Hippocampal formation (tissue), 2 donors: ENCODE data around the gene FAM171A2.
A peak's percentile ranks its signal among the peaks of the same experiment; 100 is the strongest.
"Not testable (repeated sequence)": the region's sequence is repeated elsewhere in the genome, so short reads cannot be mapped to it uniquely, and the experiment has no call there.

Source experiments
- DNase-seq, 2 donors: peaks; one replicate each; lab custom pipeline; 2025; lab: John Stamatoyannopoulos, UW

The FAM171A2 gene

DNA sequence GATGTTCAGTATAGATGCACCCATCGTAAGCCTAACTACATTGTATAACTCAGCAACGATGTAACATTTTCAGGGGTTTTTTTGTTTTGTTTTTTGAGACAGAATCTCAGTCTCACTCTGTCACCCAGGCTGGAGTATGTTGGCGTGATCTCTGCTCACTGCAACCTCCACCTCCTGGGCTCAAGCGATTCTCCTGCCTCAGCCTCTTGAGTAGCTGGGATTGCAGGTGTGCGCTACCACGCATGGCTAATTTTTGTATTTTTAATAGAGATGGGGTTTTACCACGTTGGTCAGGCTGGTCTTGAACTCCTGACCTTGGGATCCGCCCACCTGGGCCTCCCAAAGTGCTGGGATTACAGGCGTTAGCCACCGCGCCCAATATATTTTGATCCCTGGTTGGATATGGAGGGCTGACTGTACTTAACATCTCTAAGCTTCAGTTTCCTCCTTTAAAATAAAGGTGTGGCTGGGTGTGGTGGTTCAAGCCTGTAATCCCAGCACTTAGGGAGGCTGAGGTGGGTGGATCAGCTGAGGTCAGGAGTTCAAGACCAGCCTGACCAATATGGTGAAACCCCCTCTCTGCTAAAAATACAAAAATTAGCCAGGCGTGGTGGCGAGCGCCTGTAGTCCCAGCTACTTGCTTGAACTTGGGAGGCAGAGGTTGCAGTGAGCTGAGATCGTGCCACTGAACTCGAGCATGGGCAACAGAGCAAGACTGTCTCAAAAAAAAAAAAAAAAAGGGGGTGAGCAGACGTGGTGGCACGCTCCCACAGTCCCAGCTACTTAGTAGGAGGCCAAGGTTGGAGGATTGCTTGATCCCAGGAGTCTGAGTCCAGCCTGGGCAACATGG lies 16.2 kb downstream of the FAM171A2 start:
- not testable (repeated sequence) for DNase-seq

DNA sequence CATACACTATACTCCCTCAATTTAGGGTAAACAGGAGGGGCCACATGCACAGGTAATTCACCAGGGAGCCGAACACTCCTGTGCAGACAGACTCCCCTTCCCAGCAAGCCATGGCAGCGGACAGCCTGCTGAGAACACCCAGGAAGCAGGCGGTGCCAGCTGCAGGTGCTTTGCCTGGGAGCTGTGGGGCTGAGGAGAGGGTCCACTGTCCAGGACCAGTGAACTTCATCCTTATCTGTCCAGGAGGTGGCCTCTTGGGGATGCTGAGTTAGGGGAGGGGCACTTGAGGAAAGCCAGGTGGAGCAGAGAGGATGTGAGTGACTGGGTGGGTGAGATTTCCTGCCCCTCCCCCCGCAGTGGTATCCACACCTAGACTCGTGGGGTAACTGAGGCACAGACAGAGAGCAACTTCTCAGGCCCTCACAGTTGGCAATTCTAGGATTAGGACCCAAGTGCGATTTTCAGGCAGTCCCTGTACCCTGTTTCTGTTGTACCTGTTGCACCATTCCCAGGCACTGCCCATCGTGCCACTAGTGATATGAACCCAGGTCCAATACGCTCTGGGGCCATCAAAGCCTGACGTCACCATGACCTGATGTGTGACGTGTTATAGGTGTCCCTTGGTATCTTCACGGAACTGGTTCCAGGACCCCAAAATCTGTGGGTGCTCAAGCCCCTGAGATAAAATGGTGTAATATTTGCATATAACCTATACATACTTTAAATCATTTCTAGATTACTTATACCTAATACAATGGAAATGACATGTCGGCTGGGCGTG lies 17.4 kb downstream of the FAM171A2 start:
- no peak for DNase-seq

DNA sequence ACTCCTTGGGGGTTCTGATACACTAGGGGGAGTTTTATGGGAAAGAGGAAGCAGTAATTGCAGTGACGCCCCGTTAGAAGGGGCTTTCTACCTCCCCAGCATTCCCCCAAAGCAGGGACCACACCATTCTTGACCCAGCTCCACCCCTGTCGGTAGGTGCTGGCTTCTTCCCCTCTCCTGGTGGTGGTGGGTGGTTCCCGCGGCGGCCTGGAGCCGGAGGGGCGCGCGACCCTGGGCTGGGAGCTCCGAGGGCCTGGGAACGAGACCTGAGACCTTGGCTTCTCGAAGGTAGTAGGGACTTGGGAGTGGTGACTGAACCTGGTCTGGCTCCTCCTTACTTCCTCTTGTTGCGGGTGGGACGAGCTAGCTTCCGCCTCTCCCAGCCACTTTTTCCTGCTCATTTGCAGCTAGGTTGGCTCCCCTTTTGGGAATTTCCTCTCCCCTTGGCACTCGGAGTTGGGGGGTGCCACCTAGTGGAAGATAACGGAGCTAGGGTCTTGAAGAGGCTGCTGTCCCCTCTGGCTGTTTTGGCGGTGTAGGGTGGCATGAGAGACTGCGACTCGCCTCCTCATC lies 18.1 kb downstream of the FAM171A2 start:
- peak; percentile 48 to 64 for DNase-seq

DNA sequence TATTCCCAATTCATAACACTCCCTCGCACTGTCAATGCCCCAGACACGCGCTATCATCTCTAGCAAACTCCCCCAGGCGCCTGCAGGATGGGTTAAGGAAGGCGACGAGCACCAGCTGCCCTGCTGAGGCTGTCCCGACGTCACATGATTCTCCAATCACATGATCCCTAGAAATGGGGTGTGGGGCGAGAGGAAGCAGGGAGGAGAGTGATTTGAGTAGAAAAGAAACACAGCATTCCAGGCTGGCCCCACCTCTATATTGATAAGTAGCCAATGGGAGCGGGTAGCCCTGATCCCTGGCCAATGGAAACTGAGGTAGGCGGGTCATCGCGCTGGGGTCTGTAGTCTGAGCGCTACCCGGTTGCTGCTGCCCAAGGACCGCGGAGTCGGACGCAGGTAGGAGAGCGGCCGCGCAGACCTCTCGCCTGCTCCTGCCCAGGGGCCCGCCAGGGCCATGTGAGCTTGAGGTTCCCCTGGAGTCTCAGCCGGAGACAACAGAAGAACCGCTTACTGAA lies 18.7 kb downstream of the FAM171A2 start, which contains the start of gene GRN:
Gene GRN, plus strand, starts transcription at position 364 of the 515 bp plus-strand sequence. CDS start 3,863 bp downstream, outside the sequence.
- peak; percentile 96 to 99 for DNase-seq

DNA sequence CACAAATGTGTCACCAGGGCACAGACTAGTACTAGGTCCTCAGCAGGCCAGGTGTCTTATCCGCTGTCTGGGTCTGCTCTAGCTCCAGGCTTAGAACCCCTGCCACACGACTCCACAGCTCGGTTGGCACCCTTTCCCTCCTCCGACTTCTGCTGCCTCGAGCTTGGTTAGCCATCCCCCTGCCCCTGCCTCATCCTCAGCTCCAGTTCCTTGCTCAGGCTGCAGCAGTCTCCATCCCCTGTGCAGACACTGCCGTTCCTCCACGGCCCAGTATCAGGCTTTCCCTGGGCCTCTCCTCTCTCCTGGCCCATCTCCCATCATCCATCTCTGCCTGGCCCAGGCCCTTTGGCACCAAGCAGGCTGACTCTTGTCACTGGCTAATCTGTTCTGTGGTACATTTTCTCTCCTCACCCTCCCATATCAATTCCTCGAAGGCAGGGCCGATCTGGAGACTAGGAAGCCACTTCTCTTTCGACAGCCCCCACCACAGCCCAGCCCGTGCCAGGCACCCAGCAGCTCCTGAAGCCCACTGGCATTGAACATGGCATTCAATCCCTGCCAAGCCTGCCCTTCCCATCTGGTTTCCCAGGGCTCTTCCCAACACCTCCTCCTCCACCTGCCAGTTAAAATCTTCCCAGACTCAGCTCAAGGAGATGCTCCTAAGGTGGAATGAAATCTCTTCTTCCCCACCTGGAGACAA lies 20.0 kb downstream of the FAM171A2 start:
- no peak for DNase-seq

DNA sequence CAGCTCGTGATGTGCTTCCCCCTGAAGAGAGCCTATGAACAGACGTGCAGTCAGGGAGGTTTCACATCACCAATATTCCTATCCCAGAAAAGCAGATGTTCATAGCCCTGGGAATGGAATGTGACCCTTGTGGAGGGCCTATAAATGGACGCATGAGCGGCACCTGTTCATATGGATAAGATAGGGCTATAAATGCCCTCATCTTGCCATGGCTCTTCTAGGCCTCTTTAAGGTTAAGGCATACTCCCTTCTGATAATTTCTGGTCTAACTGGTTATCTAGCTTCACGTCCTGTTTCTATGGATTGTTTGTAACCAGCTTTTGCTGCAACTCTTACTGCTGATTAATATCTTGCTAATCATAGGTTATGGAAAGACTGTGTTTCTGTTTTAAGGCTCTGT lies 23.1 kb downstream of the FAM171A2 start:
- not testable (repeated sequence) for DNase-seq

DNA sequence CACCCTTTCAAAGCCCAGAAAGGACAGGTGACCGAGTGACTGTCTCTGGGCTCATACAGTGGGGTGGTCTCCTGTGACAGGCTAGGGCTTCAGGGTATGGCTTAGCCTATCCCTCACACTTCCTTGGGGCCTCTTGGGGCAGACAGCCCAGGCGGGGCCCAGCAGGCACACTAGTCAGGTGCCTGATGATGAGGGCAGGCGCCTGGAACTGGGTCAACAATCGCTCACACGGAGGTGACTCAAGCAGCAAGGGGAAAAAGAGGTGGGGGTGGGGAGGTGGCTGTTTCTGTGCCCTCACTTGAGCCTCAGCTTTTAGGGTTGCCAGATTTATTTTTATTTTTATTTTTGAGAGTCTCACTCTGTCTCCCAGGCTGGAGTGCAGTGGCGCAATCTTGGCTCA lies 25.0 kb downstream of the FAM171A2 start:
- DNase-seq = no peak

DNA sequence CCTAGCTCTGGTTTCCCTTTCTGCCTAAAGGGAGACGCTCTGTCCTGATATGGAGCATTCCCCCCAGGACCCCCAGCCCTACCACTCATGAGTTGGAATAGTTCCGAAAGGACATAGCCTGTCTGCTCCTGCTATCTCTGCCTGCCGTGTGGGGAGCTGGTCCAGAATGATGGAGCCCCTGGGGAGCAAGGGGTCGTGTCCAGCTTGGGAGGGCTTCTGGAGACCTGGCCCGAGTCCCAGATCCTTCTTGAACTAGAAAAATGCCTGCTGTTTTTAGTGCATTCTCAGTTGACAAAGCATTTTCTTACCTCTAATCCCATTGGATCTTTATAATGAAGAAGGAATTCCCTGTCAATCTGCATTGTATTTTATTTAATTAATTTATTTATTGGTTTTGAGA lies 27.7 kb downstream of the FAM171A2 start:
- no peak for DNase-seq

DNA sequence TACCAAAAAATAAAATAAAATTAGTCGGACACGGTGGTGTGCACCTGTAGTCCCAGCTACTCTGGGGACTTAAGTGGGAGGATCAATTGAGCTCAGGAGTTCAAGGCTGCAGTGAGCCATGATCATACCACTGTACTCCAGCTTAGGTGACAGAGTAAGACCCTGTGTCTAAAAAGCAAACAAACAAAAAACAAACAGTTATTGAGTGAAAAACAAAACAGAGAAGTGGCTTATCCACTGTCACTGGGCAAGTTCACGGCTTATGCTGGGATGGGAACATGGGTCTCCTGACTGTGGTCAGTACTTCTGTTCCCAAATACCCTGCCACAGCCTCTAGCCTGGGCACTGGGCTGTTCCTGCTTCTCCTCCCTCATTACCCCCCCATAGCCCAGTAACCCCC lies 28.1 kb downstream of the FAM171A2 start:
- DNase-seq = no peak

DNA sequence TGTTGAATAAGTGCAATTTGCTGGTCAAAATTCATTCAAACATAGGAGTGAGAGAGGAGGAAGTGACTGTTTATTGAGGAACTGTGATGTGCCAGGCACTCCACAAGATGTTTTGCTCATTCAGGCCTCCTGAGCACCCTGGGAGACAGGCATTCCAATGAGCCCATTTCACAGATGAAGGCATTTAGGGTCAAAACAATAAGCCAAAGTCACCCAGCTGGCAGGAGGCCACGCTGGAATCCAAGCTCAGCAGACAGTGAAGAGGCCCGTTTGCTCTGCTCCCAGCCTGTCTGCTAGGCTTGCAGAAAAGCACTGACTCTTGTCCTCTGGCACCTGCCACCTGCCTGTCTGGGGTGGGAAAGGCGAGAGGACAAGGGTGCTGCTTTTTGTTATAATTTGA lies 28.9 kb downstream of the FAM171A2 start:
- no peak for DNase-seq

DNA sequence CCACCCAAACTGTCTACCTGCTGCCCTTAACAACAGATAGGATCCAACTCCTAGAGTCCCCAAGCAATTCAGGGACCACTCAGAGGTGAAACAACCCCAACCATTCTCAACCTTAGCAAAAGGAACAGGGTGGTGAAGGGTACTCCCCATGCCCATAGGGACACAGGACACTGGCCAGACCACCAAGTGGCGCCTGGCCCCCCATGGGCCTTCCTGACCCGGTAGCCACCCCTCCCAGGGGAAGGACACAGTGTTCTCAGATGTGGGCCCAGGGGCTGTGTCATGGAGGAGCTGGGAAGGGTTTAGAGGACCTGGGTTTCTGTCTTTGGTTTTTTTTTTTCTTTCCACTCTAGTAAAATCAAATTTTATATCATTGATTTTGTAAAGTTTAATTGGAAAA lies 29.3 kb downstream of the FAM171A2 start:
- no peak for DNase-seq

DNA sequence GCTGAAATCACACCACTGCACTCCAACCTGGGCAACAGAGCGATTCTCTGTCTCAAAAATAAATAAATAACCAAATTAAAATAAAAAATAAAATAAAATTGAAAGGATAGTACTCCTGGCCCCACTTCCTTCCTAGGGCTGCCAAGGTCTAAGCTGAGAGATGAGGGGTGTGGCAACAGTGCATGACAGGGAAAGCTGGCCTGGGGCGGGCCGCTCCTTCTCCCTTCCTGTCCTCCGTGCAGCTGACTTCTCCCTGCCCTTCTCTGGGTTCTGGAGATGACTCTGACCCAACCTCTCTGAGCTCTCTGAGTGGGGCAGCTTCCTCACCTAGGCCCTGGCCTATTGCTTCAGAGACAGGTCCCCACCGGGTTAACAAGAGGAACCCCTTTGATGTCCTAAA lies 30.3 kb downstream of the FAM171A2 start:
- no peak for DNase-seq

DNA sequence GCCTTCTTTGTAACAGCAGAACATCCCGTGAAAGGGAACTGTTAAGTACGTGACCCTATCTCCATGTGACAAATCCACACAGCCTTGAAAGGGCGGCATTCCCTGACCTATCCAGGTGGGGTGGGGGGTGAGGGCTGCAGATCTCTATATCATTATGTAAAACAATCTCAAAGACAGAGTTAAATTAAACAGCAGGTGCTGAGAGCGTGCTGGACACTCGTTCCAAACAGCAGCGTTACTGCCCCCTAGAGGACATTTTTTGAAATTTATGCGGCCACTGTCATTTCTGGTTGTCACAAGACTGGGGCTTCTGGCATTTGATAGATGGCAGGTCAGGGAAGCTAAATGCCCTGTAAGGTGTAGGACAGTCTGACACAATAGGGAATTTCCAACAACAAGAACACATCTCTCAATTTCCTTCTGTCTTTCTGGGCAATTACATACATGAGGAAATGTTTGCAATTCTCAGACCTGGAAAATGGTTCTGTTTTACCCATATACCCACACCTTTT lies 32.3 kb downstream of the FAM171A2 start:
- peak; percentile 43 to 55 for DNase-seq

DNA sequence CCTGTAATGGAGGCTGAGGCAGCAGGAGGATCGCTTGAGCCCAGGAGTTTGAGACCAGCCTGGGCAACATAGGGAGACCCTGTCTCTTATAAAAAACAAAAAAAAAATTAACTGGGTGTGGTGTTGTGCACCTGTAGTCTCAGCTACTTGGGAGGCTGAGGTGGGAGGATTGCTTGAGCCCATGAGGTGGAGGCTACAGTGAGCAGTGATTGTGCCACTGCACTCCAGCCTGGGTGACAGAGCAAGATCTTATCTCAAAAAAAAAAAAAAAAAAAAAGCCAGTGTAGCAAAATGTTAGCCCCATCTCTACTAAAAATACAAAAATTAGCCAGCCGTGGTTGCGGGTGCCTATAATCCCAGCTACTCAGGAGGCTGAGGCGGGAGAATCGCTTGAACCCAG lies 33.4 kb downstream of the FAM171A2 start:
- not testable (repeated sequence) for DNase-seq

DNA sequence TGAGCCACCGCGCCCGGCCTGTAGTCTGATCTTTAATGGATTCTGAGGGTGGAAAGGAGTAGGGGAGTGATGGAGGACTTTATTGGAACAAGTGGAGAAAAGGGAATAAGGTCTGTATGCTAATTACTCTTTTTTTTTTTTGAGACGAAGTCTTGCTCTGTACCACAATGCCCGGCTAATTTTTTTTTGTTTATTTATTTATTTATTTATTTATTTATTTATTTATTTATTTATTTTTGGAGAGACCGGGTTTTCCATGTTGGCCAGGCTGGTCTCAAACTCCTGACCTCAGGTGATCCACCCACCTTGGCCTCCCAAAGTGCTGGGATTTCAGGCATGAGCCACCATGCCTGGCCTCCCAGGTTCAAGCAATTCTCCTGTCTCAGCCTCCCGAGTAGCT lies 34.1 kb downstream of the FAM171A2 start:
- DNase-seq = not testable (repeated sequence)

DNA sequence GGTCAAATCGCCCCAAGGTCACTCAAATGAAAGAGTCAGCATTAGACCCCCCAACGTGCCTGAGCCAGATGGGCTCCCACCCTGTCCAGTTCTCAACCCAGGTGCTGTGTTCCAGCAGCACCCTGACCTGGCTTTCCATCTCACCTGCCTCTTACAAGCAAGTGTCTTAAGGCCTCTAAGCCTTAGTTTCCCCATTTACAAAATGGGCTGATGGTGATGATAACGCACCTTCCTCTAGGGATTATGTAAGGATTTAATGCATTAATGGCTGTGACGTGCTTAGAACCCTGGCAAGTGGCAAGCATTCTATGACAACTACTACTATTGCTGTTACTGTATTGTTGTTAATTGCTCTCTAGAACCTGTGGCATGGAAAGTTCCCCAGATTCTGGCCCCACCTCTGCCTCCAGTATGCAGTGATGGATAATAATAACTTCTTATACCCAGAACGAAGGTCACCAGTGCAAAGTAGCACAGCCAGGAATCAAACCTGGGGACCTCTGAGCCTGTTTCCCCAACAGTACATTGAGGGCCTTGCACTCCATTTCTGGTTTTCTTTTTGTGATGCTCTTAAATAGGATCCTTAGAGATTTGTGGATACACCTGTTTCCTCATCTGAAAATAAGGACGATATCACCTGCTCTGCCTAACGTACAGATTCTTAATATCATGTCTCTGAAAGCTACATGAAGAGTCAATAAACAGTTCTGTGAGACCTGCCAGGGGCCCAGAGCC lies 35.8 kb downstream of the FAM171A2 start:
- no peak for DNase-seq

DNA sequence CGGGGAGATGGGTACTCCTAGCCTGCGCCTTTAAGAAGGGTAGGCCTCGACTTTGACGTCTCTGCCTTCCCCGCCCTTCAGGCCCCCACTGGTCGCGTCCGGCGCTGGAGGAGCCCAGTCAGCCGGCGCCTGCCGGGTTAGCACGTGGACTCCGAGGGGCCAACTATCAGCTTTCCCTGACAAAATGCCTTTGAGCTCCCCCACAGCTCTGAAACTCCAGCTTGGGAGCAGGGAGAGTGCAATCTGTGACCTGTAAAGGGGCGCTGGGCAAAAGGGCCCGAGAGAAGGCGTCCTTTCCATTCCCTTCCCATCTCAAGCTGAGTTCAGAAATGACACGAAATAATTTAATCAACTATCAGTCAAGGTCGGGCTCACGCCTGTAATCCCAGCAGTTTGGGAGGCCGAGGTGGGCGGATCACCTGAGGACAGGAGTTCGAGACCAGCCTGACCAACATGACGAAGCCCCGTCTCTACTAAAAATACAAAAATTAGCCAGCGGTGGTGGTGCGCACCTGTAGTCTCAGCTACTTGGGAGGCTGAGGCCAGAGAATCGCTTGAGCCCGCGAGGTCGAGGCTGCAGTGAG lies 36.7 kb downstream of the FAM171A2 start:
- peak; percentile 97 for DNase-seq

DNA sequence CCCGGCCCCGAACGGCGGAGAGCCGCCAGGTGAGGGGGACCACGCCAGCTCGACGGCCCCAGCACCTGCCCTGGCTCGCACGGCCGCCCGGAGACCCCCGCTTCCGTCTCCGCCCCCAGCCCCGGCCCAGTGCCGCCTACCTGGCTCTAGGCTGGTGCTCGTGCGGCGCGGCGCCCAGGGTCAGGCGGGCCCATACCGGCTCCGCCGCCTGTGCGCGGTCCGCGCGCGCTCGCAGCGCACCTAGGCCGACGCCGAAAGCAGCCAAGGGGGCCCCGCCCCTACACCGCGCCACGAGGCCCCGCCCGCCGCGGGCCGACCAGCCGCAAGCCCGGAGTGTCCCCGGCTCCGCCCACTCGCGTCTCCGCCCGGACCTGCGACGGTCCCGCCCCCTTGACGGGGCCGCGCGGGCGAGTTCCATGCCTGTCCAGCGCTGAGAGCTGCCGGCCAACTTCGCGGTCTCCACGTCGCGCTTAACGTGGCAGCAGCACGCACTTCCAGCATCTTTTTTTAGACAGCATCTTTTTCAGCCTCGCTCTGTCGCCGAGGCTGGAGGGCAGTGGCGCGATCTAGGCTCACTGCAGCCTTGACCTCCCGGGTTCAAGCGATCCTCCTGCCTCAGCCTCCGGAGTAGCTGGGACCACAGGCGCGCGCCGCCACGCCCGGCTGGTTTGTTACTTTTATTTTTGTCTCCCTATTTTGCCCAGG lies 38.9 kb downstream of the FAM171A2 start, which contains the start of gene SLC25A39:
Gene SLC25A39, minus strand, starts transcription at position 253 of the 705 bp plus-strand sequence. CDS start 1,261 bp downstream, outside the sequence.
- DNase-seq = peak; percentile 86 to 92

DNA sequence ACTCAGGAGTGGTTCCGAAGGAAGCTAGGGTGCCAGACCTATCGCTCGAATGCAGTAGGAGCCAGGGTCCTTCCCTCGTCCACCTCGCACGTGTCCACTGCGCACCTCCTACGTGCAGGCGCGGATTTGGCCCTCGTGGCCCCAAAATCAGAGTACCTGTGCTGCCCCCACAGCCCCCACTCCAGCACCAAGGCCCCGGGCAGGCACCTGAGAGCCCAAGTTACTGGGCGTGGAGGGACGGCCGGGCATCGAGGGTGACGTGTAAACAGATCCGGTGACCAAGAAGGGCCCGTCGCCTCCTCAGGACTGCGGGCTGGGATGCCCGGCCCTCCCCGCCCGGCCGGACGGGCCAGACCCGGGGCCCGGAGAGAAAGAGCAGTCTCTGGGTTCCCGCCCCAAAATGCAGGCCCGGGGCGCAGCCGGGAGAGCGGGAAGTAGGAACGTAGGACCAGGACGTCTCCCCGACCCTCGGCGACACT lies 39.5 kb downstream of the FAM171A2 start:
- no peak for DNase-seq
